Mucosa of rectum (tissue), 2 donors: Measurements from ENCODE around the gene NECAB3.

Experiments
- H3K27ac ChIP-seq, 2 donors: one replicate each; pipeline ENCODE4 v1.7.0; 2013; ENCODE audit warnings: inconsistent platforms in 2 of 2, low read depth in 2 of 2, low read length in 2 of 2
- H3K27me3 ChIP-seq, 2 donors: one replicate each; pipeline ENCODE4 v1.7.0; 2013; ENCODE audit warnings: low read length in 2 of 2; ENCODE audit not compliant: control insufficient read depth in 2 of 2, insufficient read depth in 2 of 2
- H3K36me3 ChIP-seq, 2 donors: one replicate each; pipeline ENCODE4 v1.7.0; 2013; ENCODE audit warnings: low read length in 2 of 2; ENCODE audit not compliant: control insufficient read depth in 2 of 2, insufficient read depth in 2 of 2
- H3K4me1 ChIP-seq, 2 donors: one replicate each; pipeline ENCODE4 v1.7.0; 2013; ENCODE audit warnings: low read length in 2 of 2, mild to moderate bottlenecking in 1 of 2; ENCODE audit not compliant: control insufficient read depth in 2 of 2, insufficient read depth in 2 of 2
- H3K4me3 ChIP-seq, 2 donors: one replicate each; pipeline ENCODE4 v1.7.0; 2013; ENCODE audit warnings: low read length in 2 of 2
- H3K9ac ChIP-seq, 2 donors: one replicate each; pipeline ENCODE4 v1.7.0; 2013; ENCODE audit warnings: low read length in 2 of 2, low read depth in 1 of 2, mild to moderate bottlenecking in 1 of 2
- H3K9me3 ChIP-seq, 2 donors: one replicate each; pipeline ENCODE4 v1.7.0; 2013; ENCODE audit warnings: low read length in 2 of 2; ENCODE audit not compliant: control insufficient read depth in 2 of 2
- donor health status: healthy.
- donor health status: Normal muscosa, but diverticular disease.

NECAB3 gene

DNA sequence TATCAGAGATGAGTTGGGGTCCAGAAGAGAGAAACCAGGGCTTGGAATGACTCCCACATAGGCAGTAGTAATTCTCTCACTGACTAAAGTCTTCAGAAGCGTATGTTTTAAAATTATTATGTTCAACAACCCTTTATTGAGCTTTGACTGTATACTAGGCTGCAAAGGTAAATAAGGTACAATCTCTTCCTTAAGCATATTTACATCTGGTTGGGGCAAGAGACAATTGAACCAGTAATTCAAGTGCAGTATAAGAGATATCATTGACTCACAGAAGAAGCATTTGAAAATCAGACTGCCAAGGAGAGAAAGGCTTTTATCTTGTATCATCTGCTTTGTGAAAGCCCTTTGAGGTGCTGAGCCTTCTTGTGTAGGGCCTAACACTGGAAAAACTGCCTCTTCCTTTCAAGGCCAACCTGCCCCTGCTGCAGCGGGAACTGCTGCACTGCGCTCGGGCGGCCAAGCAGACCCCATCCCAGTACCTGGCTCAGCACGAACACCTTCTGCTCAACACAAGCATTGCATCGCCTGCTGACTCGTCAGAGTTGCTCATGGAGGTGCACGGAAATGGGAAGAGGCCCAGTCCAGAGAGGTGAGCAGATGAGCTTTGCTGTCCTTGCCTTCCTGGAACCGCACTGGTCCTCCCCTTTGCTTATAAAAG, 51.4 kb downstream of the NECAB3 start:
- Histone ChIP-seq H3K27ac (no peak overlapping the region), H3K9me3 (no peaks in the 10 kb centered on the region), H3K36me3 (peaks cover 30 to 47% of the 10 kb centered on the region in 2 donors), H3K4me1 (no peaks in the 10 kb centered on the region), H3K27me3 (no peaks in the 10 kb centered on the region), H3K4me3 (no peak overlapping the region), H3K9ac (no peak overlapping the region)

DNA sequence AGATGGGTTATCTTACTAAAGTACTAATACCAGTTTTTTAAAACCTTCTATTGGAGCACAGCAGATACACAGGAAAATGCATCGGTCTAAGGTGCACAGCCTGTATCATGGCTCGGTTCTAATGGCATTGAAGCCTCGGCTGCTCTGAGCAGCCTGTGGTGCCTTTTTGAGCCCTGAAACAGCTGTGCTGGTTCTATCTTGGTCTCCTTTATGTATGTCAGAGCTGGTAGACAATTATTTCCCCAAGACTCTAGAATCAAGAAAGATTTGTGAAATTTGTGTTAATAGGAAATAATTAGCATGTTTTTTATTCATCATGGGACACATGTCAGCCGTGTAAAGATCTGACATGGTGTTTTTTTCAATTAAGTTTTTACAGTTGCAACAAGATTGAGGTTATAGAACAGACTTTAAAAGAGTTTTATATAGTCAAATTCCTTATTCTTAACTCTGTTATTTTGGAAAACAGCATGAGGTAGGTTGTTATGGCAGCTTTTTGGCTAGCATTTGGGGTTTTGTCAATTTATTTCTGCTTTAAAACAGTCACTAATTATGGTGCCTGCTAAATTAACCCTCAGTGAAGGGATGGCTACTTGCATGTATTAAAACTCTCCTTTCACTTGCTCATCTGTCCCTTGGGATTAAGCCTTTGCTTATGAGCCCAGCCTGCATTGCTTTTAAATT, 52.4 kb downstream of the NECAB3 start:
- H3K4me1 ChIP-seq: no peaks in the 10 kb centered on the region
- no peaks in the 10 kb centered on the region for H3K9me3 ChIP-seq
- peaks cover 32 to 43% of the 10 kb centered on the region in 2 donors for H3K36me3 ChIP-seq
- no peak overlapping the region for H3K4me3 ChIP-seq
- H3K27ac ChIP-seq: no peak overlapping the region
- no peaks in the 10 kb centered on the region for H3K27me3 ChIP-seq
- no peak overlapping the region for H3K9ac ChIP-seq

DNA sequence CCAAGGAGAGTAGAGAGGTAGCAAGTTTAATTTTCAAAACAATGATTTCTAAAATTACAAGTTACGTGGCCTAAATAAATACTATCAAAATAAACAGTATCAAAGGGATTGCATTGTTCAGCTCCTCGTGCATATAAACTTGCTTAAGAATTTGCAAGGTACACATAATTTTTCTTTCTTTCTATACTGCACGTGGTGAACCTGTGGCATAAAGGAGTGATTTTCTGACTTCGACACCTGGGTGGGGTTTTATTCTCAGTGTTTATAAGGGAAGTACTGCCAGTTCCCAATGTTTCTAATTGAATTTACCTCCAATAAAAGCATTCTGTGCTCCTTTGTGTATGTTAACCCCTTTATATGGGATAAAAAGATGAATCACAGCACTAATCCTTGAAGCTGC, 62.2 kb downstream of the NECAB3 start:
- H3K36me3 ChIP-seq: peaks cover 52 to 65% of the 10 kb centered on the region in 2 donors
- no peaks in the 10 kb centered on the region for H3K27me3 ChIP-seq
- no peak overlapping the region for H3K27ac ChIP-seq
- no peaks in the 10 kb centered on the region for H3K9me3 ChIP-seq
- no peak overlapping the region for H3K4me3 ChIP-seq
- no peaks in the 10 kb centered on the region for H3K4me1 ChIP-seq
- H3K9ac ChIP-seq: no peak overlapping the region

DNA sequence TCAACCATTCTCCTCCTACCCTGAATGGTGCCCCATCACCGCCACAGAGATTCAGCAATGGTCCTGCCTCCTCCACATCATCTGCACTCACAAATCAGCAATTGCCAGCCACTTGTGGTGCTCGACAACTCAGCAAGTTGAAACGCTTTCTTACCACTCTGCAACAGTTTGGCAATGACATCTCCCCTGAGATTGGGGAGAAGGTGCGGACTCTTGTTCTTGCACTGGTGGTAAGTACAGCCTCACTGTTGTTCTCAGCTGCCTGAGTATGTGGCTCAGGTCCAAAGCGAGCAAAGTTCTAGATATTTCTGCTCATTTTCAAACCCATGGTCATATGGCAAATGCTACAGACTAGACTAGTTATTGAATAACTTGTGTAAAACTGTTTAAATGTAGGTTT, 63.1 kb downstream of the NECAB3 start:
- Histone ChIP-seq H3K4me3 (no peak overlapping the region), H3K9me3 (no peaks in the 10 kb centered on the region), H3K4me1 (no peaks in the 10 kb centered on the region), H3K36me3 (peaks cover 51 to 63% of the 10 kb centered on the region in 2 donors), H3K9ac (no peak overlapping the region), H3K27me3 (no peaks in the 10 kb centered on the region), H3K27ac (no peak overlapping the region)

DNA sequence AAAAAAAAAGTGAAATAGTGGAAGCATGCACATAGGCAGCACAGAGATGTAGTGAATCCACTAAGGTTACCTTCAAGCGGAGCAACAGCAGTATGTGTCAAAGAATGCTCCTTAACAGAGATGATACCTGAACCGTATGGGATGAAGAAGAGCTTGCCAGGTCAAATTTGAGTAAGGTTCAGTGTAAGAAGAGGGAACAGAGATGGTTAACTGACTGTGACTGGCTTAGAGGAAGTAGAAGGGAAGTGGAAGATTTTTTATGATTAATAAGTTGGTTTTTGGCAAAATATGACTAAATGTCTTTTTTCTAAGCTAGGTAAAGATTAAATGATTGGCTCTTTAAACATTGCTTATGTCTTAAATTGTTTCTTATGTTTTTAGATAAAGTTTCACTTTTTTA, 64.7 kb downstream of the NECAB3 start:
- Histone ChIP-seq H3K4me1 (no peaks in the 10 kb centered on the region), H3K9me3 (no peaks in the 10 kb centered on the region), H3K27ac (no peak overlapping the region), H3K27me3 (no peaks in the 10 kb centered on the region), H3K4me3 (no peak overlapping the region), H3K36me3 (peaks cover 45 to 47% of the 10 kb centered on the region in 2 donors), H3K9ac (no peak overlapping the region)
